H1 (cell line): ENCODE results near the gene NME4. TPM values are rescaled to one million over a fixed set of nuclear protein-coding genes. Genes with fewer than 3 reads are reported as not detected.

Experiments used
- BACH1 ChIP-seq: IDR thresholded peaks from 2 replicates; pipeline ENCODE4 v1.6.1; 2012; ENCODE audit warnings: low read length, improper control_type of control experiment
- EZH2 ChIP-seq: fragments of 200-600 bp; sonication (generic); IDR thresholded peaks from 2 replicates; pipeline ENCODE4 v1.7.1; 2012; ENCODE audit warnings: low read depth, mild to moderate bottlenecking, moderate library complexity, low read length, inconsistent platforms; ENCODE audit not compliant: severe bottlenecking
- MAX ChIP-seq: IDR thresholded peaks from 2 replicates; pipeline ENCODE4 v1.6.1; 2012; ENCODE audit warnings: inconsistent platforms
- POLR2AphosphoS5 ChIP-seq: IDR thresholded peaks from 2 replicates; pipeline ENCODE4 v1.6.1; 2011; ENCODE audit warnings: low read depth, low read length
- SUZ12 ChIP-seq: fragments of 200-600 bp; sonication (generic); IDR thresholded peaks from 2 replicates; pipeline ENCODE4 v1.6.1; 2012; ENCODE audit warnings: mild to moderate bottlenecking, inconsistent platforms, low read length, moderate library complexity, mixed read lengths
- USF2 ChIP-seq: IDR thresholded peaks from 2 replicates; pipeline ENCODE4 v1.6.1; 2011; ENCODE audit warnings: low read length, improper control_type of control experiment
- polyA plus RNA-seq, 7 experiments: library from polyadenylated mRNA; depleted of rRNA in 3 of 7; stranded (reverse) in 5 of 7; unstranded in 2 of 7; fragments of >200 nt in 5 of 7; fragments of 200-250 nt in 2 of 7; gene quantifications; 1 replicate in 5 of 7; 2 replicates in 1 of 7; 4 replicates in 1 of 7; pipeline versions ENCODE4 v1.2.1 to v1.2.3, GENCODE V29; 2011 to 2013; ENCODE audit warnings: missing spikeins in 2 of 7, mixed read lengths in 2 of 7
- total RNA-seq: library from RNA; stranded (reverse); fragmentation: NEBNext Ultra II Directional; extraction: Animal tissue kit (Norgen Biotek cat#: 25700); gene quantifications from 2 replicates; pipeline ENCODE4 v1.2.1, GENCODE V29; 2021

NME4 gene
- total and polyA plus RNA-seq, 2 of the 8 experiments (the other 6 are each of a cell fraction or from before 2014, with no cell fraction given) = 408 to 863 TPM

GRCh38 chr16:426115-426905 is 29.3 kb downstream of the NME4 start (continued):
- TF ChIP-seq SUZ12 = peak; percentile 51; the same call in 1 of the 2 replicates
- no peak for TF ChIP-seq USF2
- peak; percentile 25; the same call in 1 of the 2 replicates for TF ChIP-seq BACH1
- 0 out of 2 replicates have a peak, but pooled peaks have one; percentile 14 for TF ChIP-seq POLR2AphosphoS5
- peak; percentile 53 for TF ChIP-seq EZH2
- peak; percentile 35; the same call in 1 of the 2 replicates for TF ChIP-seq MAX
